ENCODE measurements around the gene APOL1. TPM values are rescaled to one million over a fixed set of nuclear protein-coding genes. Genes with fewer than 3 reads are reported as not detected.

APOL1 gene
- total RNA-seq, 1 donor from 2014 or later = 0.12 TPM

DNA sequence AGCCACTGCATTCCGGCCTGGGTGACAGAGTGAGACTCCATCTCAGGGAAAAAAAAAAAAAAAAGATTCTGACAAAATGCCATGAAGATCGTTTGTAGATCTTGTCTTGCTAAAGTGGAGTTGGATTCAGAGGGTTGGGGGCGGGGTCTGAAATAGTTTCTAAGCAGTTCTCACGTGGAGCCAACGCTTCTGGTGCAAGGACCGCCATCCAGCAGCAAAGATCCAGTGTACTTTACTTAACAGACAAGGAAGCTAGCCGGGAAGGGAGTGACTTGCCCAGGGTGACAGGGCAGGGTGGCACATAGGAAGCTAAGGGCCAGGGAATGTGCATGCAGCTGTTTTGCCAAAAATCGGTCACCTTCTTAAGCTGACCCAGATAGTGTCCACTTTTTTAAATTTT, 27.4 kb downstream of the APOL1 start:
- DNase-seq (ENCODE audit: low spot score, unreplicated experiment) = no peak
- H3K36me3 Mint-ChIP-seq (ENCODE audit: insufficient read depth) = peaks cover 17% of the 10 kb centered on the region
- TF ChIP-seq, protein P1, sequence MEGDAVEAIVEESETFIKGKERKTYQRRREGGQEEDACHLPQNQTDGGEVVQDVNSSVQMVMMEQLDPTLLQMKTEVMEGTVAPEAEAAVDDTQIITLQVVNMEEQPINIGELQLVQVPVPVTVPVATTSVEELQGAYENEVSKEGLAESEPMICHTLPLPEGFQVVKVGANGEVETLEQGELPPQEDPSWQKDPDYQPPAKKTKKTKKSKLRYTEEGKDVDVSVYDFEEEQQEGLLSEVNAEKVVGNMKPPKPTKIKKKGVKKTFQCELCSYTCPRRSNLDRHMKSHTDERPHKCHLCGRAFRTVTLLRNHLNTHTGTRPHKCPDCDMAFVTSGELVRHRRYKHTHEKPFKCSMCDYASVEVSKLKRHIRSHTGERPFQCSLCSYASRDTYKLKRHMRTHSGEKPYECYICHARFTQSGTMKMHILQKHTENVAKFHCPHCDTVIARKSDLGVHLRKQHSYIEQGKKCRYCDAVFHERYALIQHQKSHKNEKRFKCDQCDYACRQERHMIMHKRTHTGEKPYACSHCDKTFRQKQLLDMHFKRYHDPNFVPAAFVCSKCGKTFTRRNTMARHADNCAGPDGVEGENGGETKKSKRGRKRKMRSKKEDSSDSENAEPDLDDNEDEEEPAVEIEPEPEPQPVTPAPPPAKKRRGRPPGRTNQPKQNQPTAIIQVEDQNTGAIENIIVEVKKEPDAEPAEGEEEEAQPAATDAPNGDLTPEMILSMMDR (IDR thresholded peaks at IDR 0.05; ENCODE audit: unreplicated experiment) = no peak
- no peaks in the 10 kb centered on the region for H3K4me1 Mint-ChIP-seq (ENCODE audit: low read depth)
- H3K27ac Mint-ChIP-seq = no peak overlapping the region
- H3K4me3 Mint-ChIP-seq (ENCODE audit: low read depth) = no peak overlapping the region
- H3K9me3 Mint-ChIP-seq (ENCODE audit: low read depth) = no peaks in the 10 kb centered on the region
- no peaks in the 10 kb centered on the region for H3K27me3 Mint-ChIP-seq

DNA sequence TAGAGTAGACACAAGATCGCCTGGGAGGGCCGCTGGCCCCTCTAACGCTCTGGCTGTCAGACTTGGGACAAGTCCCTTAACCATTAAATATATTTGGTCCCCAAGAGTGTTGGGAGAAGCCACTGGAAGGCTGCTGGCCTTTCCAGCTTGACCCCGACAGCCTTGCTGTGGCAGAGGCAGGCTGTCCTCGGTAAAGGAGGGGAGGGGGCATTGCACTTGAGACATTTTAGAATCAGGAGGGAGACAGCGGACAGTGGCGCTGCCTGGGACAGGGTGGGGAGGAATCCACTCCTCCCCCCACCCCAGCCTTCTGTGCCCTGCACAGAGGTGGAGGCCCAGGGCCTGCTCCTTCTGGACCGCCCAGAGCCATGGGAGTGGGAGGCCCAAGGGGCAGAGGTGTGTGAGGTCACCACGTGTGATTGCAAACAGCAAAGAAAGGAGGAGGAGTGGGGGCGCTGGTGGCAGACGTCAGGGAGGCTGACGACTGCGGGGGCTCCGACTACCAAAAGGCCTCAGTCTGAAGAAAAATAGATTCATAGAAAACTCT, 28.9 kb downstream of the APOL1 start:
- H3K27ac Mint-ChIP-seq = no peak overlapping the region
- H3K36me3 Mint-ChIP-seq (ENCODE audit: insufficient read depth) = peaks cover 20% of the 10 kb centered on the region
- no peak for DNase-seq (ENCODE audit: low spot score, unreplicated experiment)
- H3K9me3 Mint-ChIP-seq (ENCODE audit: low read depth) = no peaks in the 10 kb centered on the region
- no peaks in the 10 kb centered on the region for H3K27me3 Mint-ChIP-seq
- no peak overlapping the region for H3K4me3 Mint-ChIP-seq (ENCODE audit: low read depth)
- no peaks in the 10 kb centered on the region for H3K4me1 Mint-ChIP-seq (ENCODE audit: low read depth)
- TF ChIP-seq, protein P1 (IDR thresholded peaks at IDR 0.05; ENCODE audit: unreplicated experiment) = no peak

DNA sequence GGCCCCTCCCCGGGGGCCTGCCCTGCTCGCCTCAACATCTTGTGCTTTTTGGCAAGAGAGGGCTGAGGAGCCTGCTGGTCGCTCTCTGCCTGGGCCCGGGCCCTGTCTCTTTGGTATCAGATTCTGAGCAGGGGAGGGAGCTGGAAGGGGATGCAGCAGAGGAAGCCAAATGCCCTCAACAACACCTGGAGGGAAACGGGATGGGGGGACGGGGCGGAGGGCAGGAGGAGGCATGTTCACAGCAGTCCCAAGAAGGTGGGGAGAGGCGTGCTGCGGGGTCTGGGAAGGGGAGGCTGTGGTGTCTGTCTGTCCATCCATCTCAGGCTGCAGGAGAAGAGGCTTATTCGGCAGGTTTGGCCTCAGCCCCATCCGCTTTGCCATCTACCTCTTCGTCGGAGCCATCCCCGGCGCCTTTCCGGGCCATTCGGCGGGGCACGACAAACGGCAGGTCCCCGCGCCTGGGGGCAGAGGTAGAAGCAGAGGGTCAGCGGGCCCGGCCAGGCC, 29.4 kb downstream of the APOL1 start:
- TF ChIP-seq, protein P1 (IDR thresholded peaks at IDR 0.05; ENCODE audit: unreplicated experiment) = no peak
- Mint-ChIP-seq H3K9me3 (ENCODE audit: low read depth) (no peaks in the 10 kb centered on the region), H3K27ac (no peak overlapping the region), H3K4me1 (ENCODE audit: low read depth) (no peaks in the 10 kb centered on the region), H3K4me3 (ENCODE audit: low read depth) (no peak overlapping the region), H3K36me3 (ENCODE audit: insufficient read depth) (peaks cover 23% of the 10 kb centered on the region), H3K27me3 (no peaks in the 10 kb centered on the region)
- no peak for DNase-seq (ENCODE audit: low spot score, unreplicated experiment)

DNA sequence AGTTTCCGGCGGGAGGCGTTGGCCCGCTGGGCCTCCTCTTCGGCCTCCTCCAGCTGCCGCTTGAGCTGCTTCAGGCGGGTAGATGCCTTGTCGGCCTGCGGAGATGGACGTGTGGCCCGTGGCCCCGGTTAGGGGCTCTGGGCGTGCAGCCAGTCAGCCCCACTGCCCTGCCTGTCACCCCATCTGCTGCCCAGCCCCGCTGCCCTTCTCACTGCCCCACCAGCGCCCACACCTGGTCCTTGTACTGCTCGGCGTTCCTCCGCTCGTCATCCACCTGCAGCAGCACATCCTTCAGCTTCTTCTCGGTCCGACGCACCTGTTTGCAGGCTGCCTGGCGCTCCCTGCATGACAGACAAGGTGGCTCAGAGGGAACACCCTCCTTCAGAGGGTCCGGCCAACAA, 31.2 kb downstream of the APOL1 start:
- H3K27me3 Mint-ChIP-seq = no peaks in the 10 kb centered on the region
- no peaks in the 10 kb centered on the region for H3K9me3 Mint-ChIP-seq (ENCODE audit: low read depth)
- H3K4me3 Mint-ChIP-seq (ENCODE audit: low read depth) = no peak overlapping the region
- peaks cover 31% of the 10 kb centered on the region for H3K36me3 Mint-ChIP-seq (ENCODE audit: insufficient read depth)
- no peak for DNase-seq (ENCODE audit: low spot score, unreplicated experiment)
- TF ChIP-seq, protein P1 (IDR thresholded peaks at IDR 0.05; ENCODE audit: unreplicated experiment) = no peak
- H3K27ac Mint-ChIP-seq = no peak overlapping the region
- no peaks in the 10 kb centered on the region for H3K4me1 Mint-ChIP-seq (ENCODE audit: low read depth)

DNA sequence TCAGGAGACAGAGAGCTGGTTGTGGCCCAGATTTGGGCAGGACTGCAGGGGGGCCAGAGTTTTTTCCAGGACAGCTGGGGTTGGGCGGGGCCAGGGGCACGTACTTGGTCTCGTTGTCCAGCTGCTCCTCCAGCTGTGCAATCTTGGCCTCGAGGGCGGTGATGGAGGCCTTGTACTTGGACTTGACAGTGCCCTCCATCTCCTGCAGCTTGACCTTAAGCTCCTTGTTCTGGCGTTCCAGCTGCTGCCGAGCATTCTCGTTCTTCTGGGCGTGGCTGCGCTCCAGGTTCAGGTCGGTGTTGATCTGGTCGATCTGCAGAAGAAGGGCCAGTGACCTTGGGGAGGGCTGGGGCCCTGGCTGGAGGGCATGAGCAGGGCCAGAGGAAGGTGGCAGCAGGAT, 32.1 kb downstream of the APOL1 start:
- DNase-seq (ENCODE audit: low spot score, unreplicated experiment) = no peak

More for the DNA sequence above, 32.1 kb downstream of the APOL1 start:
- H3K4me1 Mint-ChIP-seq (ENCODE audit: low read depth) = no peaks in the 10 kb centered on the region
- peaks cover 35% of the 10 kb centered on the region for H3K36me3 Mint-ChIP-seq (ENCODE audit: insufficient read depth)
- TF ChIP-seq, protein P1 (IDR thresholded peaks at IDR 0.05; ENCODE audit: unreplicated experiment) = no peak
- H3K27ac Mint-ChIP-seq = no peak overlapping the region
- H3K9me3 Mint-ChIP-seq (ENCODE audit: low read depth) = no peaks in the 10 kb centered on the region
- no peaks in the 10 kb centered on the region for H3K27me3 Mint-ChIP-seq
- H3K4me3 Mint-ChIP-seq (ENCODE audit: low read depth) = no peak overlapping the region
